ENCODE results near the gene CARD10. TPM values are rescaled to one million over a fixed set of nuclear protein-coding genes. Genes with fewer than 3 reads are reported as not detected.

CARD10 gene
- total and polyA plus RNA-seq, 2 of the 13 experiments (the other 11 are each of a cell fraction or from before 2014, with no cell fraction given): 35.2 to 55.8 TPM

- no peak for TF ChIP-seq ZSCAN5A (CRISPR knock-in tag; IDR thresholded peaks at IDR 0.05; ENCODE audit: borderline replicate concordance)
- no peak for TF ChIP-seq KDM1A (CRISPR knock-in tag; IDR thresholded peaks at IDR 0.05)
- no peak; the same call in 1 of the 2 replicates for TF ChIP-seq KAT8 (CRISPR knock-in tag; IDR thresholded peaks at IDR 0.05)
- TF ChIP-seq FUBP1 (CRISPR knock-in tag; IDR thresholded peaks at IDR 0.05; ENCODE audit: borderline replicate concordance): no peak
- TF ChIP-seq NPAS2 (CRISPR knock-in tag; IDR thresholded peaks at IDR 0.05; ENCODE audit: borderline replicate concordance): no peak
- TF ChIP-seq ARNT2 (CRISPR knock-in tag; IDR thresholded peaks at IDR 0.05; ENCODE audit: low read depth): 0 out of 2 replicates have a peak, but pooled peaks have one; percentile 81
- TF ChIP-seq ZHX1 (CRISPR knock-in tag; IDR thresholded peaks at IDR 0.05; ENCODE audit: low read depth): no peak
- no peak for TF ChIP-seq ZNF33A (CRISPR knock-in tag; IDR thresholded peaks at IDR 0.05; ENCODE audit: borderline replicate concordance)
- no peak for TF ChIP-seq JUND (CRISPR knock-in tag; IDR thresholded peaks at IDR 0.05)
- TF ChIP-seq SAP130 (CRISPR knock-in tag; IDR thresholded peaks at IDR 0.05; ENCODE audit: low read depth): peak; percentile 65; the same call in 1 of the 2 replicates
- TF ChIP-seq ZNF589 (CRISPR knock-in tag; conservative IDR thresholded peaks at IDR 0.05): 0 out of 2 replicates have a peak, but pooled peaks have one; percentile 19
- TF ChIP-seq PRDM15 (CRISPR knock-in tag; IDR thresholded peaks at IDR 0.05): no peak
- peak; percentile 43; the same call in 1 of the 2 replicates for TF ChIP-seq ETV5 (CRISPR knock-in tag; IDR thresholded peaks at IDR 0.05; ENCODE audit: borderline replicate concordance)
- TF ChIP-seq SMARCC2 (IDR thresholded peaks at IDR 0.05): no peak
- no peak for TF ChIP-seq MTA3 (CRISPR knock-in tag; IDR thresholded peaks at IDR 0.05)
- TF ChIP-seq CHCHD3 (CRISPR knock-in tag; IDR thresholded peaks at IDR 0.05): no peak
- TF ChIP-seq SAFB2 (CRISPR knock-in tag; IDR thresholded peaks at IDR 0.05; ENCODE audit: borderline replicate concordance, low read depth): no peak
- 0 out of 2 replicates have a peak, but pooled peaks have one; percentile 9 for TF ChIP-seq ZNF674 (CRISPR knock-in tag; IDR thresholded peaks at IDR 0.05; ENCODE audit: low read depth)
Observed at GRCh38 chr22:37519268-37520195, at the start of gene CARD10 (continued).

Measured in HepG2 (cell line).